HepG2 (cell line): ENCODE data around the gene WNK2.

Experiments
- FOXK1 ChIP-seq: sonication (generic); formaldehyde crosslinking; IDR thresholded peaks from 2 replicates; pipeline ENCODE4 v1.4.0; 2020; ENCODE audit warnings: low read depth, missing genetic modification reagents, borderline replicate concordance
- POLR2G ChIP-seq: fragments of 200-400 bp; formaldehyde crosslinking; IDR thresholded peaks from 2 replicates; pipeline ENCODE4 v1.6.1; 2018; ENCODE audit warnings: mild to moderate bottlenecking, low read depth, low read length, moderate library complexity
- ZNF274 ChIP-seq: sonication (generic); formaldehyde crosslinking; IDR thresholded peaks from 2 replicates; pipeline ENCODE4 v1.5.1; 2020; ENCODE audit warnings: mild to moderate bottlenecking, missing genetic modification reagents

GRCh38 chr9:93197670-93198069 lies 13.7 kb downstream of the WNK2 start:
- TF ChIP-seq ZNF274 (CRISPR knock-in tag) (no peak), POLR2G (no peak), FOXK1 (CRISPR knock-in tag) (no peak)
